PC-9 (cell line): ENCODE results near the gene MYH6. TPM values are rescaled to one million over a fixed set of nuclear protein-coding genes. Genes with fewer than 3 reads are reported as not detected.

Experiments used
- BruUV-seq: library from RNA; stranded (reverse); fragments of 400-500 nt; replicated peaks from 2 replicates; lab custom pipeline; 2021; lab: Mats Ljungman, UMichigan
- CTCF ChIA-PET: fragments of 300-600 bp; sonication (Branson Sonifier 250); formaldehyde crosslinking; loops from one replicate; lab custom pipeline; 2022; ENCODE audit warnings: antibody characterized with exemption; lab: Charles Lee
- POLR2A ChIA-PET: fragments of 300-600 bp; sonication (Branson Sonifier 250); formaldehyde crosslinking; loops from one replicate; lab custom pipeline; 2022; ENCODE audit warnings: antibody characterized with exemption; ENCODE audit not compliant: unreplicated experiment; lab: Charles Lee
- DNase-seq, 2 experiments: peaks; one replicate each; pipeline versions ENCODE4 v3.0.0 to v3.0.0-alpha.2; 2015 to 2022; ENCODE audit warnings: mixed read lengths in 1 of 2
- H2AFZ ChIP-seq: fragments of 200-600 bp; sonication (generic); 2 replicates; pipeline ENCODE4 v1.8.1; 2017; ENCODE audit warnings: antibody characterized with exemption
- H3F3A ChIP-seq: fragments of 200-600 bp; sonication (generic); 2 replicates; pipeline ENCODE4 v1.8.1; 2017; ENCODE audit warnings: antibody characterized with exemption, mild to moderate bottlenecking, low read depth; ENCODE audit not compliant: insufficient read depth
- H3K27ac ChIP-seq: fragments of 200-600 bp; sonication (generic); 2 replicates; pipeline ENCODE4 v1.6.1; 2016; ENCODE audit warnings: mixed run types
- H3K27me3 ChIP-seq: fragments of 200-600 bp; sonication (generic); 2 replicates; pipeline ENCODE4 v1.6.1; 2016; ENCODE audit warnings: low read depth, mixed run types; ENCODE audit not compliant: insufficient read depth
- H3K36me3 ChIP-seq: fragments of 200-600 bp; sonication (generic); 2 replicates; pipeline ENCODE4 v1.6.1; 2016; ENCODE audit warnings: low read depth, mixed run types
- H3K4me1 ChIP-seq: fragments of 200-600 bp; sonication (generic); replicated peaks from 2 replicates; pipeline ENCODE4 v1.6.1; 2016; ENCODE audit warnings: mixed run types; ENCODE audit not compliant: insufficient read depth
- H3K4me2 ChIP-seq: fragments of 200-600 bp; sonication (generic); 2 replicates; pipeline ENCODE4 v1.6.1; 2017; ENCODE audit warnings: mixed run types
- H3K4me3 ChIP-seq: fragments of 200-600 bp; sonication (generic); 2 replicates; pipeline ENCODE4 v1.6.1; 2016; ENCODE audit warnings: mixed run types
- H3K79me2 ChIP-seq: fragments of 200-600 bp; sonication (generic); 2 replicates; pipeline ENCODE4 v1.6.1; 2017; ENCODE audit warnings: low read depth, mixed run types
- H3K9me2 ChIP-seq: fragments of 200-600 bp; sonication (generic); 2 replicates; pipeline ENCODE4 v1.8.1; 2017; ENCODE audit warnings: mild to moderate bottlenecking; ENCODE audit not compliant: insufficient read depth
- H3K9me3 ChIP-seq: fragments of 200-600 bp; sonication (generic); 2 replicates; pipeline ENCODE4 v1.8.1; 2016; ENCODE audit warnings: low read depth; ENCODE audit not compliant: insufficient read depth
- H4K20me1 ChIP-seq: fragments of 200-600 bp; sonication (generic); 2 replicates; pipeline ENCODE4 v1.8.1; 2017; ENCODE audit not compliant: insufficient read depth
- EZH2 ChIP-seq: fragments of 200-600 bp; sonication (generic); IDR thresholded peaks from 2 replicates; pipeline ENCODE4 v1.8.0; 2017; ENCODE audit warnings: antibody characterized with exemption, low read depth
- intact Hi-C: fragments of 100-400 bp; cut with micrococcal nuclease; formaldehyde crosslinking; loops from one replicate; pipeline ENCODE4 v1.10.0; 2022; ENCODE audit not compliant: unreplicated experiment
- total RNA-seq: library from RNA; stranded (reverse); gene quantifications from 2 replicates; pipeline ENCODE4 v1.2.3, GENCODE V29; 2021
- TF ChIP-seq, protein P1 (sequence below): fragments of 200-600 bp; sonication (generic); conservative IDR thresholded peaks from 2 replicates; pipeline ENCODE4 v1.6.1; 2017; ENCODE audit warnings: mixed run types, antibody characterized with exemption, mild to moderate bottlenecking, moderate library complexity

MYH6 gene
- total RNA-seq, 1 experiment from 2014 or later: not detected

DNA sequence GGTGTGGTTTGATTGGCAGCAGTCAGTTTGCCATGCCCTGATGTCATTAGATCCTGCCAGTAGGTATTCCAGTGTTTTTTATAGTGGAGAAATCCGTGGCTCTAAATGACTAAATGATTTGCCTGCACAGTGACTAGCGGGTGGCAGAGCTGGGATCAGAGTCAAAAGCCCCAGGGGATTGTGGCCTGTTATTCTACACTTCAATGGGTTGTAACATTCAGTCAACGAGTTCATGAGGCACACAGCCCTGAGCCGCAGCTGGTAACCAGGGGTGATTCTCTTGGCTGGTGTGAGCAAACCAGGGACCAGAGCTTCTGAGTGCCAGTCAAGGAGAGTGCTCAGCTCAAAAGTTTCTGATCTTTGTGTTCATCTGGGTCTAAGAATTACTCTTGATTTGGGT, 1.8 kb downstream of the MYH6 start:
- H2AFZ ChIP-seq: no peak overlapping the region
- CTCF ChIA-PET: no interaction called here
- no peak for DNase-seq
- no peaks in the 10 kb centered on the region for H3K9me3 ChIP-seq
- peaks cover 93% of the 10 kb centered on the region for H3K27me3 ChIP-seq
- no peaks in the 10 kb centered on the region for H3K79me2 ChIP-seq
- H3K27ac ChIP-seq: no peak overlapping the region
- no peaks in the 10 kb centered on the region for H4K20me1 ChIP-seq
- POLR2A ChIA-PET: no interaction called here
- no peaks in the 10 kb centered on the region for H3F3A ChIP-seq
- H3K4me1 ChIP-seq: no peaks in the 10 kb centered on the region
- no peak for TF ChIP-seq EZH2
- TF ChIP-seq, protein P1, sequence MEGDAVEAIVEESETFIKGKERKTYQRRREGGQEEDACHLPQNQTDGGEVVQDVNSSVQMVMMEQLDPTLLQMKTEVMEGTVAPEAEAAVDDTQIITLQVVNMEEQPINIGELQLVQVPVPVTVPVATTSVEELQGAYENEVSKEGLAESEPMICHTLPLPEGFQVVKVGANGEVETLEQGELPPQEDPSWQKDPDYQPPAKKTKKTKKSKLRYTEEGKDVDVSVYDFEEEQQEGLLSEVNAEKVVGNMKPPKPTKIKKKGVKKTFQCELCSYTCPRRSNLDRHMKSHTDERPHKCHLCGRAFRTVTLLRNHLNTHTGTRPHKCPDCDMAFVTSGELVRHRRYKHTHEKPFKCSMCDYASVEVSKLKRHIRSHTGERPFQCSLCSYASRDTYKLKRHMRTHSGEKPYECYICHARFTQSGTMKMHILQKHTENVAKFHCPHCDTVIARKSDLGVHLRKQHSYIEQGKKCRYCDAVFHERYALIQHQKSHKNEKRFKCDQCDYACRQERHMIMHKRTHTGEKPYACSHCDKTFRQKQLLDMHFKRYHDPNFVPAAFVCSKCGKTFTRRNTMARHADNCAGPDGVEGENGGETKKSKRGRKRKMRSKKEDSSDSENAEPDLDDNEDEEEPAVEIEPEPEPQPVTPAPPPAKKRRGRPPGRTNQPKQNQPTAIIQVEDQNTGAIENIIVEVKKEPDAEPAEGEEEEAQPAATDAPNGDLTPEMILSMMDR: no peak
- no peaks in the 10 kb centered on the region for H3K9me2 ChIP-seq
- intact Hi-C loops: no loop called here
- no peaks in the 10 kb centered on the region for H3K36me3 ChIP-seq
- BruUV-seq: no TSS peak
- H3K4me3 ChIP-seq: no peak overlapping the region
- H3K4me2 ChIP-seq: no peak overlapping the region

DNA sequence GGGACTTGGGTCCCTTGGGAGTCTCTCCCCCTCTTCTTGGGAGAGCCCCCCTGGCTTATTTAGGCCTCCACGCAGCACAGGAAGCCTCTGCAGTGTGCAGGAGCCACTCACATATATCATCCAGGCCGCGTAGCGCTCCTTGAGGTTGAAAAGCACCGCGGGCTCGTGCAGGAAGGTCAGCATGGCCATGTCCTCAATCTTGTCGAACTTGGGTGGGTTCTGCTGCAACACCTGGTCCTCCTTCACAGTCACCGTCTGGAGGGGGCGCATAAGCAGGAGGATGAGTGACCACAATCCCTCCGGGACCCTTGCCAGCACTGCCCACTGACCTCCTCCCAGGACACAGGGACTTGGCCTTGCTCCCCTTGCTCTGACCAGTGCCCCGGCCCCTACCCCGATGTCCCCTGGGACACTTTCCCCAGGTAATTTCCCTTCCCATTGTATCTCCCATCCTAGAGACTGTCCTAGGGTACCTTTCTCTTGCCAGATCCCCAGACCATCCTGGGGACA, 2.5 kb downstream of the MYH6 start:
- Histone ChIP-seq H3K4me1 (no peaks in the 10 kb centered on the region), H3K4me2 (no peak overlapping the region), H2AFZ (no peak overlapping the region), H3K9me3 (no peaks in the 10 kb centered on the region), H3K27ac (no peak overlapping the region), H3K79me2 (no peaks in the 10 kb centered on the region), H3K36me3 (no peaks in the 10 kb centered on the region), H3K27me3 (peaks cover 94% of the 10 kb centered on the region), H3F3A (no peaks in the 10 kb centered on the region), H4K20me1 (no peaks in the 10 kb centered on the region), H3K9me2 (no peaks in the 10 kb centered on the region), H3K4me3 (no peak overlapping the region)
- no peak for DNase-seq
- no TSS peak for BruUV-seq
- ChIA-PET POLR2A (no interaction called here), CTCF (no interaction called here)
- intact Hi-C loops: no loop called here
- TF ChIP-seq, protein P1: no peak
- no peak for TF ChIP-seq EZH2

DNA sequence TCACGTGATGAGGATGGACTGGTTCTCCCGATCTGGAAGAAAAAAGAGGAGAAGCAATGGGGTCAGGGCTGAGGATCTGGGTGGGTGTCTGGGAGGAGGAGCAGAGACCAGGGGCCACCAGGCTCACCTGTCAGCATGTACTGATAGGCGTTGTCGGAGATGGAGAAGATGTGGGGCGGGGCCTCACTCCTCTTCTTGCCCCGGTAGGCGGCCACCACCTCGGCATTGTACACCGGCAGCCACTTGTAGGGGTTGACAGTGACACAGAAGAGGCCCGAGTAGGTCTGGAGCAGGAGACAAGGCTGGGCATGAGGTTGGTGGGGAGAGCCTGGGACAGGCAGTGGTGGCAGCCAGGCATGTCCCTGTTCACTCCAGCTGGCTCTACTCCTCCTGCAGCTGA, 3.0 kb downstream of the MYH6 start:
- H3K27me3 ChIP-seq: peaks cover 93% of the 10 kb centered on the region
- no peaks in the 10 kb centered on the region for H3K79me2 ChIP-seq
- no peaks in the 10 kb centered on the region for H3K4me1 ChIP-seq
- intact Hi-C loops: no loop called here
- H4K20me1 ChIP-seq: no peaks in the 10 kb centered on the region
- no peaks in the 10 kb centered on the region for H3K9me2 ChIP-seq
- H3K36me3 ChIP-seq: no peaks in the 10 kb centered on the region
- no peaks in the 10 kb centered on the region for H3K9me3 ChIP-seq
- no peaks in the 10 kb centered on the region for H3F3A ChIP-seq
- ChIA-PET POLR2A (no interaction called here), CTCF (no interaction called here)
- no peak for DNase-seq
- TF ChIP-seq, protein P1: no peak
- TF ChIP-seq EZH2: no peak
- no TSS peak for BruUV-seq
- no peak overlapping the region for H3K4me3 ChIP-seq
- no peak overlapping the region for H3K27ac ChIP-seq
- H3K4me2 ChIP-seq: no peak overlapping the region
- no peak overlapping the region for H2AFZ ChIP-seq
